Keratinocyte (primary cell): Measurements from ENCODE around the gene KCNK16. TPM values are rescaled to one million over a fixed set of nuclear protein-coding genes. Genes with fewer than 3 reads are reported as not detected.

Experiments used
- DNase-seq: peaks from one replicate; pipeline ENCODE4 v3.0.0-alpha.2; 2011; ENCODE audit warnings: low read depth, missing footprints, low spot score
- FAIRE-seq: peaks from 2 replicates; lab custom pipeline; 2011; peaks lifted over from hg19 to GRCh38; lab: Jason Lieb, UNC
- H2AFZ ChIP-seq: 2 replicates; pipeline ENCODE4 v1.6.0; 2012; ENCODE audit warnings: low read length, control low read depth, inconsistent platforms; ENCODE audit not compliant: control insufficient read depth
- H3K27ac ChIP-seq: 2 replicates; pipeline ENCODE4 v1.5.1; 2011; ENCODE audit warnings: low read length; ENCODE audit not compliant: control insufficient read depth, insufficient read depth
- H3K27me3 ChIP-seq: 3 replicates; pipeline ENCODE4 v1.6.0; 2011; ENCODE audit warnings: low read length; ENCODE audit not compliant: control insufficient read depth, insufficient read depth; ENCODE audit errors: extremely low read depth
- H3K36me3 ChIP-seq, 2 experiments: 2 replicates in 1 of 2; 3 replicates in 1 of 2; pipeline ENCODE4 v1.5.1; 2011; ENCODE audit warnings: low read length in 2 of 2, mild to moderate bottlenecking in 1 of 2; ENCODE audit not compliant: control insufficient read depth in 2 of 2, insufficient read depth in 2 of 2; ENCODE audit errors: extremely low read depth in 1 of 2
- H3K4me1 ChIP-seq: 3 replicates; pipeline ENCODE4 v1.5.1; 2011; ENCODE audit warnings: low read length; ENCODE audit not compliant: control insufficient read depth, insufficient read depth; ENCODE audit errors: extremely low read depth
- H3K4me2 ChIP-seq: 3 replicates; pipeline ENCODE4 v1.6.0; 2011; ENCODE audit warnings: low read depth, low read length; ENCODE audit not compliant: control insufficient read depth, insufficient read depth; ENCODE audit errors: extremely low read depth
- H3K4me3 ChIP-seq, 3 experiments: fragments of 200-600 bp in 1 of 3; sonication (generic) in 1 of 3; 2 replicates in 2 of 3; 3 replicates in 1 of 3; pipeline ENCODE4 v1.5.1; 2011 to 2016; ENCODE audit warnings: low read length in 3 of 3, mild to moderate bottlenecking in 3 of 3, control low read depth in 2 of 3, inconsistent platforms in 1 of 3, low read depth in 1 of 3, mixed read lengths in 1 of 3, mixed run types in 1 of 3, moderate library complexity in 1 of 3; ENCODE audit not compliant: control insufficient read depth in 2 of 3, insufficient read depth in 2 of 3; ENCODE audit errors: extremely low read depth in 1 of 3
- H3K79me2 ChIP-seq: 2 replicates; pipeline ENCODE4 v1.6.0; 2012; ENCODE audit warnings: low read length; ENCODE audit not compliant: control insufficient read depth, insufficient read depth
- H3K9ac ChIP-seq: 3 replicates; pipeline ENCODE4 v1.6.0; 2011; ENCODE audit warnings: low read length; ENCODE audit not compliant: control insufficient read depth, insufficient read depth; ENCODE audit errors: extremely low read depth
- H3K9me1 ChIP-seq: 3 replicates; pipeline ENCODE4 v1.6.0; 2011; ENCODE audit warnings: low read length; ENCODE audit not compliant: control insufficient read depth, insufficient read depth; ENCODE audit errors: extremely low read depth
- H3K9me3 ChIP-seq: 2 replicates; pipeline ENCODE4 v1.5.1; 2012; ENCODE audit warnings: low read depth, low read length; ENCODE audit not compliant: control insufficient read depth
- H4K20me1 ChIP-seq: 3 replicates; pipeline ENCODE4 v1.6.0; 2011; ENCODE audit warnings: low read length; ENCODE audit not compliant: control insufficient read depth, insufficient read depth; ENCODE audit errors: extremely low read depth
- CTCF ChIP-seq, 3 experiments: IDR thresholded peaks in 1 of 3; conservative IDR thresholded peaks in 1 of 3; optimal IDR thresholded peaks in 1 of 3; 2 replicates in 2 of 3; 3 replicates in 1 of 3; pipeline versions ENCODE3 to v1.5.1; 2011; ENCODE audit warnings: low read length in 3 of 3, mild to moderate bottlenecking in 3 of 3, moderate library complexity in 2 of 3, control low read depth in 1 of 3, inconsistent platforms in 1 of 3; ENCODE audit not compliant: insufficient read depth in 2 of 3; ENCODE audit errors: extremely low read depth in 1 of 3
- EZH2 ChIP-seq: IDR thresholded peaks from one replicate; pipeline ENCODE4 v1.6.1; 2012; ENCODE audit warnings: inconsistent platforms, mild to moderate bottlenecking, low read length, moderate library complexity
- dilution Hi-C: fragments of 300-500 bp; cut with MboI; formaldehyde crosslinking; loops from one replicate; pipeline ENCODE4 v1.7.0; 2020; ENCODE audit warnings: low sequenced_read_pairs; ENCODE audit not compliant: extremely low pct_ligation_motif_present
- polyA plus RNA-seq, 5 experiments: library from polyadenylated mRNA; depleted of rRNA in 3 of 5; stranded (reverse) in 3 of 5; stranded (forward) in 1 of 5; unstranded in 1 of 5; fragments of >200 nt; gene quantifications; 1 replicate in 1 of 5; 2 replicates in 3 of 5; 3 replicates in 1 of 5; pipeline versions ENCODE4 v1.2.1 to v1.2.3, GENCODE V29; 2011 to 2012; ENCODE audit warnings: missing spikeins in 2 of 5, low read depth in 1 of 5, low replicate concordance in 1 of 5

The KCNK16 gene
- polyA plus RNA-seq, 1 donor (not counting 4 experiments of a cell fraction or from before 2014, with no cell fraction given): not detected

DNA sequence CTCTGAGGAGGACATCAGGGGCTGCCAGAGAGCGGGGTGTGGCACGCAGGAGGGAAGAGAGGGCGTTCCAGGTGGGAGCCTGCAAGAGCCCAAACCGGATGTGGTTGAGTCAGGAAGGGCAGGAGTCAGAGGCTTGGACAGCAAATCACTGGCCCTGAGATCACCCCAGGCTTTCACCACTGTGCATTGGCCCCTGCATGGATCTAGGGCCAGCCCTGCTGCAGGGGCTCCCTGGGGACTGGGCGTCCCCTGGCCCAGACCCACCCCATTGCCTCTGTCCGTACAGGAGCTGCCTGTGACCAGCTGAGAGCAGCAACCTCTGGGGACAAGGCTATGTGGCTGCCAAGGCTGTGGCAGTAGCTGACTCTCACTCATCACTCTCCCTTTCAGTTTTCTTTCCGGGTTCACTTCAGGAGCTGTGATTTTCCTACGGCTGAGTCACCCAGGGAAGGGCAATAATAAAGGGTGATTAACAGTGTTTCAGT, 42.2 kb downstream of the KCNK16 start:
- no peaks in the 10 kb centered on the region for H4K20me1 ChIP-seq
- no peak overlapping the region for H3K27ac ChIP-seq
- dilution Hi-C loops: no loop called here
- H3K9ac ChIP-seq: no peak overlapping the region
- no peak for DNase-seq
- FAIRE-seq: no peak
- no peak overlapping the region for H3K4me2 ChIP-seq
- H3K4me1 ChIP-seq: no peaks in the 10 kb centered on the region
- H2AFZ ChIP-seq: no peak overlapping the region
- no peaks in the 10 kb centered on the region for H3K27me3 ChIP-seq
- H3K79me2 ChIP-seq: no peaks in the 10 kb centered on the region
- no peaks in the 10 kb centered on the region for H3K36me3 ChIP-seq
- H3K4me3 ChIP-seq: no peak overlapping the region
- H3K9me1 ChIP-seq: no peaks in the 10 kb centered on the region
- TF ChIP-seq CTCF (optimal IDR thresholded peaks at IDR 0.05 in 1 of 3, IDR thresholded peaks at IDR 0.05 in 1 of 3, conservative IDR thresholded peaks at IDR 0.05 in 1 of 3; ENCODE audit: extremely low read depth in 1 of 3, insufficient read depth in 2 of 3, low read length in 3 of 3) (no peak), EZH2 (no peak)
- no peaks in the 10 kb centered on the region for H3K9me3 ChIP-seq

DNA sequence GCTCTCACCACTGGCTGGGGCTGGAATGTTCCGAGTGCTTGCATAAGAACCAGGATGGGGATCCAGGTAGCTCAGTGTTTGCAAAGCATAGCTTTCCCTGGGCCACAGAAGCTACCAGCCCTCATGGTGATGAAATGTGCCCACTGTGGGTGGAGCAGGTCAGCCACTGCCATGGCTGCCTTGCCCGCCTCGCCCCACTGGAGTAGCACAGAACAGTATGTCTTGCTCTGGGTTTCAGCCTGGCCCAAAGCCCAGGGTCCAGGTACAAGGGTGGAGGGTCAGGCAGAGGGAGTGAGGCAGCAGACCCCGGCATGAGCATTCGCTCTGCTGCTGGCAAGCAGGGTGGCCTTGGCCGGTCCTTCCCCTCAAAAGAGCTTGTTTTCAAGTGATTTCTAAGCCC, 43.0 kb downstream of the KCNK16 start:
- no peak for TF ChIP-seq CTCF (optimal IDR thresholded peaks at IDR 0.05 in 1 of 3, IDR thresholded peaks at IDR 0.05 in 1 of 3, conservative IDR thresholded peaks at IDR 0.05 in 1 of 3; ENCODE audit: extremely low read depth in 1 of 3, insufficient read depth in 2 of 3, low read length in 3 of 3)
- no peak for TF ChIP-seq EZH2
- Histone ChIP-seq H3K9me3 (no peaks in the 10 kb centered on the region), H3K27ac (no peak overlapping the region), H3K4me2 (no peak overlapping the region), H3K9ac (no peak overlapping the region), H4K20me1 (no peaks in the 10 kb centered on the region), H3K4me3 (no peak overlapping the region), H3K27me3 (no peaks in the 10 kb centered on the region), H2AFZ (no peak overlapping the region), H3K4me1 (no peaks in the 10 kb centered on the region), H3K9me1 (no peaks in the 10 kb centered on the region), H3K79me2 (no peaks in the 10 kb centered on the region), H3K36me3 (no peaks in the 10 kb centered on the region)
- FAIRE-seq (no peak), DNase-seq (no peak)
- dilution Hi-C loops: no loop called here
